ENCODE measurements around the gene ECSIT. TPM values are rescaled to one million over a fixed set of nuclear protein-coding genes. Genes with fewer than 3 reads are reported as not detected.
"Not testable (repeated sequence)": the region's sequence is repeated elsewhere in the genome, so short reads cannot be mapped to it uniquely, and the experiment has no call there.

The ECSIT gene, protein sequence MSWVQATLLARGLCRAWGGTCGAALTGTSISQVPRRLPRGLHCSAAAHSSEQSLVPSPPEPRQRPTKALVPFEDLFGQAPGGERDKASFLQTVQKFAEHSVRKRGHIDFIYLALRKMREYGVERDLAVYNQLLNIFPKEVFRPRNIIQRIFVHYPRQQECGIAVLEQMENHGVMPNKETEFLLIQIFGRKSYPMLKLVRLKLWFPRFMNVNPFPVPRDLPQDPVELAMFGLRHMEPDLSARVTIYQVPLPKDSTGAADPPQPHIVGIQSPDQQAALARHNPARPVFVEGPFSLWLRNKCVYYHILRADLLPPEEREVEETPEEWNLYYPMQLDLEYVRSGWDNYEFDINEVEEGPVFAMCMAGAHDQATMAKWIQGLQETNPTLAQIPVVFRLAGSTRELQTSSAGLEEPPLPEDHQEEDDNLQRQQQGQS
- total RNA-seq = 10 to 100 TPM; 57.9 to 69.6 (median 59.1) TPM
- long read RNA-seq, donor 1, transcript ECSIT-202 (8 exons, 1,700 nt) = major isoform, 110 of 140 reads
- long read RNA-seq, donor 1, partial matches to known transcripts = 6 of 140 reads
- long read RNA-seq, donor 1, other reads (novel, unspliced or antisense) = 22 of 140 reads
- long read RNA-seq, donor 2, transcript ECSIT-202 (8 exons, 1,700 nt) = major isoform, 55 of 72 reads
- long read RNA-seq, donor 2, partial matches to known transcripts = 3 of 72 reads
- long read RNA-seq, donor 2, other reads (novel, unspliced or antisense) = 11 of 72 reads

DNA sequence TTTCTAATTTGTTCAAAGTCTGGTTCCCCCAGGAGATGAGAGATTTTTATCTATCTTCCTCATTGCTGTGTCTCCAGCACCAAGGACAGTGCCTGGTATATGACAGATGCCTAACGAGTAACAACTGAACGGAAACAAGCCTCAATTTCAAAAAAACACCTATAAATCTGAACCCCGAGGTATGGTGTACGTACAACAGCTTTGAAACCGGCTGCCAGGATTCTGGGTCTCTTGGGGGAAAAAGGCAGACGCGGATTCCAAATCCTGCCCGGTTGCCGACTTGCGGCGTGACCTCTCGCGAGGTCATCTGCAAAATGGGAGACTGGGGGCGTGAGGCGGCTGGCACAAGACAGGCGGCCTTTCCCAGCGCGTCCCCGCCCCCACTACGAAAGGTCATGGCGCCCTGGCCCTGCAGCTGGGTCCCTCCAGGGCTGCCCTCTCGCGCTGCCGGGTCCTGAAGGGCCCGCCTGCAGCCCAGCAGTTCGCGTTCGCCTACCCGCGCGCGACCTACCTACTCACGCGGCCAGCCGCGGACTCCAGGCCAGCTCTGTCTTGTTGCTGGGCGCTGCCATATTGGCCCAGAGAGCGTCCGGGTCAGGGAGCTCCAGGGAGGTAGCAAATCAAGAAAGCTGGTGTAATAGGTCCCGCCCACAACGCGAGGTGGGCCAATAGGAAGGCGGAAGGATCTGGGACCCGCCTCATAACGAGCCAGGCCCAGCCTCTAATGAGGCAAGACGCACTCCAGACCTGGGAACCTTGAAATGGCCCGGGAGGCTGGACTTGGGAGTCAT is at the start of gene ECSIT:
Gene ECSIT, minus strand, starts transcription at position 584 of the 791 bp plus-strand sequence. CDS start 9,964 bp downstream, outside the sequence.
- Histone ChIP-seq H3K9me3 (no peaks in the 10 kb centered on the region), H3K4me3 (peak within 1 kb of the TSS; percentile 87), H3K4me1 (ENCODE audit: low read depth) (peaks cover 9% of the 10 kb centered on the region), H3K36me3 (ENCODE audit: low read depth) (no peaks in the 10 kb centered on the region)
- ATAC-seq (peak; percentile 99), DNase-seq (peak; percentile 97 to 99 (median 97))
- TF ChIP-seq CTCF (IDR thresholded peaks at IDR 0.05) = no peak
- intact Hi-C loops (cut with DNase I, micrococcal nuclease) = no loop called here

DNA sequence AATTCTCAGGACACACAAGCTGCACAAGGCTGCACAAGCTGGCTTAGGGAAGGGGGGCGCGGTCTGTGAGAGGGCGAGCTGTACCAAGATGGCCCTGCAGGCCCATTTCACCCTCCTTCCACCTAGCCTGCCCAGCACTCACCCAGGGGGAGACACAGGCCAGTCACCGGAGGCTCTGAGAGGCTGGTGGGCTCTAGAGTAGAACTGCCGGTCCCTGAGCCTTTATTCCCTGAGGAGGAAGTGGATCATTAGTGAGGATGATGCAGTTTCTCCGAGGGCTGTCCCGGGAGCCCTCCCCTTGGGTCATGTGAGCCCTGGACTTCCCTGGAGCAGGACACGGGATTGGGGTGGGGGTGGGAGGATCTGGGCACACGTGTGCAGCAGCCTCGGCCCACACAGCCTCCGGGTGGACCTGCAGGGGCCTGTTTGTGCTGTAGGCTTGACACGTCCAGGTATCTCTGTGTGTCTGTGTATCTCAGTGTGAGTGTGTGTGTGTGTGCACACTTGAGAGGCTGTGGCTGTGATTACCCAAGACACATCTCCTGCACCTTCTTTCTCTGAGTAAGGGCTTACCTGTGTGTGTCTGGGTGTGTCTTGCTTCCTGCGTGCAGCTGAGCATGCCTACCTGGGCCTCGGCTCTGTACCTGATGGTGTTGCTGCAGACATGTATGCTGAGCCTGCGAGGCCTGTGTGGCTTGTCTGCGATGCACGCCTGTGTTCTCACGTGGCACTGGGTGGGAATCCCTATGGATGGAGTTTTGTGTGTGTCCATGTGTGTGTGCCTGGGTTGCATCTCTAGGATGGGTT is 48.7 kb upstream of the ECSIT start, which contains the start of gene ACP5:
Gene ACP5, minus strand, starts transcription at position 195 of the 807 bp plus-strand sequence. CDS start 328 bp downstream, outside the sequence.
- no peak within 1 kb of the TSS for H3K4me3 ChIP-seq
- ATAC-seq = peak; percentile 35
- H3K36me3 ChIP-seq (ENCODE audit: low read depth) = no peaks in the 10 kb centered on the region
- no peaks in the 10 kb centered on the region for H3K9me3 ChIP-seq
- no peak for TF ChIP-seq CTCF (IDR thresholded peaks at IDR 0.05)
- peak in 2 of 3 donors; percentile 35 to 40 for DNase-seq
- peaks cover 2% of the 10 kb centered on the region for H3K4me1 ChIP-seq (ENCODE audit: low read depth)
- intact Hi-C loops (cut with DNase I, micrococcal nuclease) = loop anchor here in 1 of 2 donors (10.0 kb wide), 1 partner anchor 83 kb away; no protein-coding TSS in a partner anchor

GRCh38 chr19:11576227-11576626 is 47.3 kb upstream of the ECSIT start:
- Histone ChIP-seq H3K4me3 (no peak overlapping the region), H3K36me3 (ENCODE audit: low read depth) (no peaks in the 10 kb centered on the region), H3K4me1 (ENCODE audit: low read depth) (peaks cover 2% of the 10 kb centered on the region), H3K9me3 (no peaks in the 10 kb centered on the region)
- ATAC-seq (no peak), DNase-seq (no peak)
- intact Hi-C loops (cut with DNase I, micrococcal nuclease) = loop anchor here in 1 of 2 donors (10.0 kb wide), 1 partner anchor 81 kb away; no protein-coding TSS in a partner anchor
- no peak for TF ChIP-seq CTCF (IDR thresholded peaks at IDR 0.05)

- ATAC-seq (no peak), DNase-seq (no peak)
- no peaks in the 10 kb centered on the region for H3K9me3 ChIP-seq
- TF ChIP-seq CTCF (IDR thresholded peaks at IDR 0.05) = no peak
- peaks cover 2% of the 10 kb centered on the region for H3K4me1 ChIP-seq (ENCODE audit: low read depth)
- no peak overlapping the region for H3K4me3 ChIP-seq
- intact Hi-C loops (cut with DNase I, micrococcal nuclease) = loop anchor here in 1 of 2 donors (10.0 kb wide), 1 partner anchor 80 kb away; no protein-coding TSS in a partner anchor
- H3K36me3 ChIP-seq (ENCODE audit: low read depth) = no peaks in the 10 kb centered on the region
These were observed 45.8 kb upstream of the ECSIT start for GRCh38 chr19:11574689-11575088.

GRCh38 chr19:11573763-11574162 is 44.8 kb upstream of the ECSIT start:
- intact Hi-C loops (cut with DNase I, micrococcal nuclease) = loop anchor here in 1 of 2 donors (10.0 kb wide), 1 partner anchor 79 kb away; no protein-coding TSS in a partner anchor

DNA sequence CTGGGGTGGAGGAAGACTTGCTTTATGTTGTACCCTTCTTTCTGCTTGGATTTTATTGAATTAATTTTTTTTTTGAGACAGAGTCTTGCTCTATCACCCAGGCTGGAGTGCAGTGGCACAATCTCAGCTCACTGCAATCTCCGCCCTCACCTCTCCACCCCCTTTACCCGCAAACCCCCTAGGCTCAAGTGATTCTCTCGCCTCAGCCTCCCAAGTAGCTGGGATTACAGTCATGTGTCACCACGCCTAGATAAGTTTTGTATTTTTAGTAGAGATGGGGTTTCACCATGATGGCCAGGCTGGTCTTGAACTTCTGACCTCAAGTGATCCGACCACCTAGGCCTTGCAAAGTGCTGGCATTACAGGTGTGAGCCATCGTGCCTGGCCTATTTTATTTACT is 44.4 kb upstream of the ECSIT start:
- not testable (repeated sequence) for DNase-seq; H3K4me1 ChIP-seq (ENCODE audit: low read depth); H3K9me3 ChIP-seq; H3K4me3 ChIP-seq; H3K36me3 ChIP-seq (ENCODE audit: low read depth); ATAC-seq
- intact Hi-C loops (cut with DNase I, micrococcal nuclease) = loop anchor here in 1 of 2 donors (10.0 kb wide), 1 partner anchor 79 kb away; no protein-coding TSS in a partner anchor

More at GRCh38 chr19:11573763-11574162, 44.8 kb upstream of the ECSIT start:
- not testable (repeated sequence) for H3K4me1 ChIP-seq (ENCODE audit: low read depth); H3K36me3 ChIP-seq (ENCODE audit: low read depth); H3K9me3 ChIP-seq; H3K4me3 ChIP-seq; ATAC-seq; DNase-seq
